Neuronal stem cell (in vitro differentiated cells): ENCODE data around the gene RNF144A.

Experiments used
- DNase-seq: peaks from one replicate; pipeline ENCODE4 v3.0.0-alpha.2; 2013; ENCODE audit warnings: low spot score
- H2AFZ ChIP-seq: one replicate; pipeline ENCODE4 v1.6.1; 2013; ENCODE audit warnings: mild to moderate bottlenecking, low read length, inconsistent platforms
- H2AK5ac ChIP-seq: 2 replicates; pipeline ENCODE4 v1.6.1; 2013; ENCODE audit warnings: low read depth, mild to moderate bottlenecking, inconsistent platforms, low read length, moderate library complexity, mixed read lengths
- H2BK120ac ChIP-seq: 2 replicates; pipeline ENCODE4 v1.6.1; 2013; ENCODE audit warnings: low read depth, mild to moderate bottlenecking, inconsistent platforms, low read length, moderate library complexity, mixed read lengths
- H2BK12ac ChIP-seq: one replicate; pipeline ENCODE4 v1.6.1; 2013; ENCODE audit warnings: low read length, inconsistent platforms
- H2BK15ac ChIP-seq: 2 replicates; pipeline ENCODE4 v1.6.1; 2013; ENCODE audit warnings: mild to moderate bottlenecking, low read length, inconsistent platforms, mixed read lengths
- H2BK5ac ChIP-seq: one replicate; pipeline ENCODE4 v1.6.1; 2013; ENCODE audit warnings: inconsistent platforms, mild to moderate bottlenecking, low read length, moderate library complexity
- H3K14ac ChIP-seq: one replicate; pipeline ENCODE4 v1.6.1; 2013; ENCODE audit warnings: low read length, inconsistent platforms
- H3K18ac ChIP-seq: 2 replicates; pipeline ENCODE4 v1.6.1; 2013; ENCODE audit warnings: low read length, inconsistent platforms
- H3K23ac ChIP-seq: 2 replicates; pipeline ENCODE4 v1.6.1; 2013; ENCODE audit warnings: low read depth, mild to moderate bottlenecking, mixed read lengths, low read length, inconsistent platforms; ENCODE audit not compliant: poor library complexity
- H3K27ac ChIP-seq: replicated peaks from 3 replicates; pipeline ENCODE4 v1.5.1; 2013; ENCODE audit warnings: low read length, inconsistent platforms
- H3K27me3 ChIP-seq, 3 experiments: 2 replicates each; pipeline ENCODE4 v1.6.1; 2013; ENCODE audit warnings: low read length in 3 of 3, mild to moderate bottlenecking in 2 of 3, inconsistent platforms in 1 of 3, low read depth in 1 of 3, mixed read lengths in 1 of 3, moderate library complexity in 1 of 3; ENCODE audit not compliant: control insufficient read depth in 3 of 3, insufficient read depth in 3 of 3
- H3K36me3 ChIP-seq, 2 donors: replicated peaks in 1 of 2; 2 replicates each; pipeline ENCODE4 v1.6.1; 2013; ENCODE audit warnings: low read length in 2 of 2; ENCODE audit not compliant: control insufficient read depth in 2 of 2, insufficient read depth in 2 of 2
- H3K4ac ChIP-seq: 2 replicates; pipeline ENCODE4 v1.6.1; 2013; ENCODE audit warnings: inconsistent platforms, mild to moderate bottlenecking, low read length, moderate library complexity
- H3K4me1 ChIP-seq, 2 donors: 1 replicate in 1 of 2; 2 replicates in 1 of 2; pipeline ENCODE4 v1.6.1; 2013; ENCODE audit warnings: low read length in 2 of 2, low read depth in 1 of 2; ENCODE audit not compliant: control insufficient read depth in 2 of 2, insufficient read depth in 1 of 2
- H3K4me2 ChIP-seq: one replicate; pipeline ENCODE4 v1.6.1; 2013; ENCODE audit warnings: mild to moderate bottlenecking, low read length, inconsistent platforms; ENCODE audit not compliant: insufficient read depth, poor library complexity, severe bottlenecking
- H3K4me3 ChIP-seq, 2 donors: 2 replicates each; pipeline ENCODE4 v1.5.1; 2013; ENCODE audit warnings: low read length in 2 of 2, mild to moderate bottlenecking in 2 of 2, inconsistent platforms in 1 of 2, moderate library complexity in 1 of 2
- H3K79me1 ChIP-seq: one replicate; pipeline ENCODE4 v1.6.1; 2013; ENCODE audit warnings: low read depth, mild to moderate bottlenecking, inconsistent platforms, low read length, moderate library complexity
- H3K9ac ChIP-seq: one replicate; pipeline ENCODE4 v1.6.1; 2013; ENCODE audit warnings: mild to moderate bottlenecking, low read depth, low read length, inconsistent platforms; ENCODE audit not compliant: poor library complexity
- H3K9me3 ChIP-seq, 2 donors: replicated peaks in 1 of 2; 2 replicates each; pipeline versions ENCODE3 to v1.6.1; 2013; ENCODE audit warnings: low read length in 2 of 2, mild to moderate bottlenecking in 2 of 2, inconsistent platforms in 1 of 2, low read depth in 1 of 2, mixed read lengths in 1 of 2, moderate library complexity in 1 of 2; ENCODE audit not compliant: control insufficient read depth in 2 of 2, insufficient read depth in 1 of 2
- H4K8ac ChIP-seq: one replicate; pipeline ENCODE4 v1.6.1; 2013; ENCODE audit warnings: low read depth, mild to moderate bottlenecking, inconsistent platforms, low read length, moderate library complexity
- H4K91ac ChIP-seq: one replicate; pipeline ENCODE4 v1.6.1; 2013; ENCODE audit warnings: low read length, low read depth, mild to moderate bottlenecking, inconsistent platforms; ENCODE audit not compliant: poor library complexity
- WGBS, 2 donors: extraction: QIAGEN DNeasy Blood & Tissue Kit; methylation state at CpG; one replicate each; pipeline ENCODE4 v1.1.7; 2013; ENCODE audit warnings: missing lambda C conversion rate in 2 of 2, mixed read lengths in 1 of 2; ENCODE audit not compliant: insufficient read length in 2 of 2, insufficient replicate concordance in 1 of 2; ENCODE audit errors: extremely low coverage in 2 of 2; 5-methylcytosine and 5-hydroxymethylcytosine counted together

The RNF144A gene

DNA sequence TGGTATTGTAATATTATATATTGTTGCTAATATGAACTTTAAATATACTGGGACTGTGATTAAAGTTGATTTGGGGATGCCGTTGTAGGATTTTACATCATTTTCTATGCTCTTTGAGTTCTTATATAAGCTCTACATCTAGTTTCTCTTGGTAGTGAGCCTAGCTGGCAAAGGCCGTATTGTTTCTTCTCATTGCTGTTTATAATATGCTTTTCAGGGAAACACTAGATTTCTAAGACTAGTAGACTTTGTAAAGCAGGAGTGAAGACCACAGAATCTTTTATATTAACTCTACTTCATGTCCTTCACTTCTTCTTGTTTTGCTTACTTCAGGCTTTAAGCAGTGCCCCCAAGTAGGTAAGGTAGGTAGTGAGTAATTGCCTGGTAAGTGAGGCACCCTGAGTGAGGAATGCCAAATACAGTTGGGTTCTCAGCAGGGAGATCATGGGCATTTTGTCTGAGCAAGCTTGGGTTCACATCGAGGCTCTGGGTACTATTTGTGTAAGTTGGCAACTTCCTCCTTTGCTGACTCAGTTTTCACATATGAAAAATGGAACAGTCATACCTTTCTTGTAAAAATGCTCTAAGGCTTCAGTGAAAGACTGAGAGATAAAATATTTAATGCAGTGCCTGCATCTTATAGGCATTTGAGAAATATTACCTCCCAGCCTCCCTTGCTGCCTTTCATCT is 96.4 kb downstream of the RNF144A start:
- H3K36me3 ChIP-seq = peaks cover 5 to 29% of the 10 kb centered on the region in 2 donors
- H3K4me3 ChIP-seq = no peak overlapping the region
- no peak overlapping the region for H3K4ac ChIP-seq
- H2BK12ac ChIP-seq = no peak overlapping the region
- no peak for DNase-seq
- no peak overlapping the region for H3K23ac ChIP-seq
- no peak overlapping the region for H3K27ac ChIP-seq
- H3K9ac ChIP-seq = no peak overlapping the region
- no peak overlapping the region for H2BK15ac ChIP-seq
- no peaks in the 10 kb centered on the region for H3K27me3 ChIP-seq
- H4K91ac ChIP-seq = no peak overlapping the region
- no peak overlapping the region for H2AFZ ChIP-seq
- H2BK120ac ChIP-seq = no peak overlapping the region
- no peak overlapping the region for H2AK5ac ChIP-seq
- no CpG with 5 or more reads among the region's 3 CpGs for WGBS, 2 donors
- no peak overlapping the region for H3K18ac ChIP-seq
- H3K9me3 ChIP-seq = peaks cover 0 to 8% of the 10 kb centered on the region in 2 donors
- H2BK5ac ChIP-seq = no peak overlapping the region
- H3K4me2 ChIP-seq = no peak overlapping the region
- peaks cover 11 to 18% of the 10 kb centered on the region in 2 donors for H3K4me1 ChIP-seq
- no peaks in the 10 kb centered on the region for H3K79me1 ChIP-seq
- no peak overlapping the region for H3K14ac ChIP-seq
- no peak overlapping the region for H4K8ac ChIP-seq

DNA sequence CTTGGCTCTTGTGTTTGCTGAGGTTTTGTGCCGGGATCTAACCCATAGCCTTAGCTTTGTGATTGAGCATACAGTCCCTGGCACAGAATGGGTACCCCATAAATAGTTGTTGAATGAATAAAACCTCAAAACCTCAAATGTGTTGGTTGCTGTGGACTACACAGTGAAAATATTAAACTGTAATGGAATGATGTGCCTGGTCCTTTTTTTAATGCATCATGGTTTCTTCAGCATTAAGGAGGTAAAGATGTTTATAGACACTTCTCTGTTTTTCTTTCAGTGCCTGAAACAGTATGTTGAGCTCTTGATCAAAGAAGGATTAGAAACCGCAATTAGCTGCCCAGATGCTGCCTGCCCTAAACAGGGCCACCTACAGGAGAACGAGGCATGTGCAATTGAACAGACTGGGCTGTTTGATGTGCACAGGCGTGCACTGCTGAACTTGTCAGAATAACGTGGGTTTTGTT is 97.0 kb downstream of the RNF144A start:
- Histone ChIP-seq H2AFZ (no peak overlapping the region), H3K4me2 (no peak overlapping the region), H3K9ac (no peak overlapping the region), H3K14ac (no peak overlapping the region), H3K23ac (no peak overlapping the region), H3K36me3 (peaks cover 9 to 34% of the 10 kb centered on the region in 2 donors), H3K27me3 (no peaks in the 10 kb centered on the region), H4K91ac (no peak overlapping the region), H4K8ac (no peak overlapping the region), H3K18ac (no peak overlapping the region), H2BK12ac (no peak overlapping the region), H3K79me1 (no peaks in the 10 kb centered on the region), H3K27ac (no peak overlapping the region), H2BK5ac (no peak overlapping the region), H2AK5ac (no peak overlapping the region), H3K4me1 (peaks cover 11 to 20% of the 10 kb centered on the region in 2 donors), H3K4ac (no peak overlapping the region), H3K9me3 (peaks cover 0 to 3% of the 10 kb centered on the region in 2 donors), H2BK120ac (no peak overlapping the region), H3K4me3 (no peak overlapping the region), H2BK15ac (no peak overlapping the region)
- WGBS, 2 donors = no CpG with 5 or more reads among the region's 5 CpGs
- DNase-seq = no peak

DNA sequence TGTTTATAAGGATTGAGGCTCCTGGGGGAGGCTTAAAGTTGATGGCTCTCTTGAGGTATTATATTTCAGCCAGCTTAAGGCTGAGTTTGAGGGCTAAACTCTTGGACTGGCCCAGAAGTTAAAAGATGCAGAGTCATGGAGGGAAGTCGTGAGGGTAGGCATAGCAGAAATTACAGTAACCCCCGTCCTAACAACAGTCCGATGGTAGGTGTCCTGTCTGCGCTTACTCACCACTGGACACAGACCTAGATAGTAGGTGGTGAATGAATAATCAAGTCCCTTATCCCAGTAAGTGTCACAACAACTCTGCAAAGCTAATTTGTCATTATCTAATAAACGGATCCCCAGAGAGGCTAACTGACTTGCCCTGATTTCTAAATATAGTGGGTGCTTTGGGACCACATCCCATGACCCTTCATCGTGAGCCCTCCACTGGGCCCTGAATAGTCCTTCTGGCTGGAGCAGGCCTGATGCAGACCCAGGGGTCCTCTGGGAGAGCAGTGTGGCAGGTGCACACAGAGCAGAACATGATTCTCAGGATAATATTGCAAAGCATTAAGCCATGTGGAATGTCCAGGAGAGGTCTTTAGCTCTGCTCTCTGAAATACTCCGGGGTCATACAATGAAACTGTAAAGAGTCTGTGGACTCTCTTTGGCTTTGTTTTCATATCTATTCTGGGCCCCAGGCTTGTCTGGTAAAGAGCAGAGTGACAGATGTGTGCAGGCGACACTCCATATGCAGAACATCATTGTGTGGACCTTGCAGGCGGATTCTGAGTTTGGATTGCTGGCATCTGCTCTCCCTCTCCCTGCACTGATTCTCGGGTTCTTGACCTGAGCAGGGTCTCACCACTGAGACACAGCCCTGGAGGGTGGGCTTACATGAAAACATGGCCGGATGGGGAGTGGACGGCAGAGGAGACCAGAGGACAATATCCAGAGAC is 98.1 kb downstream of the RNF144A start:
- H3K4ac ChIP-seq = no peak overlapping the region
- H3K9ac ChIP-seq = no peak overlapping the region
- WGBS, 2 donors = no CpG with 5 or more reads among the region's 12 CpGs
- H3K36me3 ChIP-seq = peaks cover 14 to 45% of the 10 kb centered on the region in 2 donors
- H2AFZ ChIP-seq = no peak overlapping the region
- no peak overlapping the region for H4K8ac ChIP-seq
- no peak overlapping the region for H3K23ac ChIP-seq
- H3K18ac ChIP-seq = peak overlapping the region; percentile 77
- no peak overlapping the region for H3K14ac ChIP-seq
- H2BK12ac ChIP-seq = peak overlapping the region; percentile 68
- no peak overlapping the region for H3K4me2 ChIP-seq
- no peak overlapping the region for H2BK15ac ChIP-seq
- no peak for DNase-seq
- H4K91ac ChIP-seq = peak overlapping the region; percentile 26
- H2AK5ac ChIP-seq = no peak overlapping the region
- no peak overlapping the region for H2BK5ac ChIP-seq
- no peak overlapping the region for H3K27ac ChIP-seq
- H3K79me1 ChIP-seq = no peaks in the 10 kb centered on the region
- H2BK120ac ChIP-seq = no peak overlapping the region
- H3K27me3 ChIP-seq = no peaks in the 10 kb centered on the region
- H3K9me3 ChIP-seq = no peaks in the 10 kb centered on the region
- H3K4me3 ChIP-seq = no peak overlapping the region
- peaks cover 11 to 20% of the 10 kb centered on the region in 2 donors for H3K4me1 ChIP-seq

DNA sequence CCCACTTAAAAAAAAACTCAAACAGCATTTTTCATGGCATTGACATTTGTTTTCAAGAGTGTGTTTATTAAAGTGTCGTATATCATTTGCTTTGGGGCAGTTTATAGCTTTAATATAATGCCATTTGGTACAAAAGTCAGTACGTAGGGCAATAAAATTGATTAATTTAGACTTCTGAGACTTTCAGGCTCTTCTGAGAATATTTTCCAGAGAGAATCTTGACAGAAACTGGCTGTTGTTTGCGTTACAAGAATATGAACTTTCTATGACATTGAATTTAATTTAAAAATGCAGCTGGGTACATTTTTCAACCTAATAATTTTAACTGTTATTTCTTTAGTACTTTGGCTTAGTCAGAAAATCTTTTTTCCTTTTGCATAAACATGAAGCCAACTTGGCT is 98.9 kb downstream of the RNF144A start:
- no peak overlapping the region for H3K23ac ChIP-seq

More for the DNA sequence above, 98.9 kb downstream of the RNF144A start:
- H3K4me1 ChIP-seq = peaks cover 9 to 14% of the 10 kb centered on the region in 2 donors
- H2AK5ac ChIP-seq = no peak overlapping the region
- no peak for DNase-seq
- H3K9ac ChIP-seq = no peak overlapping the region
- no peak overlapping the region for H4K8ac ChIP-seq
- H3K4me2 ChIP-seq = no peak overlapping the region
- no peak overlapping the region for H2AFZ ChIP-seq
- H3K4me3 ChIP-seq = no peak overlapping the region
- H3K79me1 ChIP-seq = no peaks in the 10 kb centered on the region
- no peak overlapping the region for H3K4ac ChIP-seq
- no peak overlapping the region for H2BK15ac ChIP-seq
- no peak overlapping the region for H3K27ac ChIP-seq
- H2BK12ac ChIP-seq = no peak overlapping the region
- no CpG with 5 or more reads among the region's 3 CpGs for WGBS, 2 donors
- no peaks in the 10 kb centered on the region for H3K9me3 ChIP-seq
- H2BK120ac ChIP-seq = no peak overlapping the region
- no peak overlapping the region for H3K14ac ChIP-seq
- no peak overlapping the region for H3K18ac ChIP-seq
- no peaks in the 10 kb centered on the region for H3K27me3 ChIP-seq
- H2BK5ac ChIP-seq = no peak overlapping the region
- no peak overlapping the region for H4K91ac ChIP-seq
- peaks cover 23 to 53% of the 10 kb centered on the region in 2 donors for H3K36me3 ChIP-seq
